PC-3 (cell line): ENCODE measurements around the gene WNT1.

Experiments
- CTCF ChIP-seq: fragments of 300-600 bp; sonication (generic); conservative IDR thresholded peaks from 2 replicates; pipeline ENCODE4 v1.5.1; 2017; ENCODE audit warnings: antibody characterized with exemption, low read depth, mild to moderate bottlenecking, low read length
- EZH2 ChIP-seq: fragments of 300-600 bp; sonication (generic); IDR thresholded peaks from one replicate; pipeline ENCODE4 v1.6.1; 2017; ENCODE audit warnings: antibody characterized with exemption, mild to moderate bottlenecking, low read length; ENCODE audit not compliant: unreplicated experiment
- EZH2phosphoT487 ChIP-seq: fragments of 300-600 bp; sonication (generic); IDR thresholded peaks from 2 replicates; pipeline ENCODE4 v1.6.1; 2018; ENCODE audit warnings: mild to moderate bottlenecking, antibody characterized with exemption, low read length, borderline replicate concordance

- TF ChIP-seq CTCF (no peak), EZH2 (no peak), EZH2phosphoT487 (no peak)
These were observed 41.0 kb downstream of the WNT1 start for GRCh38 chr12:49019120-49019430.
